NOMO-1 treated with DMSO at 0.1 percent for 48 hours (cell line): ENCODE results near the gene MPHOSPH10.
"Not testable (repeated sequence)": the region's sequence is repeated elsewhere in the genome, so short reads cannot be mapped to it uniquely, and the experiment has no call there.

Source experiments
- DNase-seq: peaks from one replicate; lab custom pipeline; 2025; ENCODE audit not compliant: unreplicated experiment; lab: John Stamatoyannopoulos, UW

MPHOSPH10 gene, protein sequence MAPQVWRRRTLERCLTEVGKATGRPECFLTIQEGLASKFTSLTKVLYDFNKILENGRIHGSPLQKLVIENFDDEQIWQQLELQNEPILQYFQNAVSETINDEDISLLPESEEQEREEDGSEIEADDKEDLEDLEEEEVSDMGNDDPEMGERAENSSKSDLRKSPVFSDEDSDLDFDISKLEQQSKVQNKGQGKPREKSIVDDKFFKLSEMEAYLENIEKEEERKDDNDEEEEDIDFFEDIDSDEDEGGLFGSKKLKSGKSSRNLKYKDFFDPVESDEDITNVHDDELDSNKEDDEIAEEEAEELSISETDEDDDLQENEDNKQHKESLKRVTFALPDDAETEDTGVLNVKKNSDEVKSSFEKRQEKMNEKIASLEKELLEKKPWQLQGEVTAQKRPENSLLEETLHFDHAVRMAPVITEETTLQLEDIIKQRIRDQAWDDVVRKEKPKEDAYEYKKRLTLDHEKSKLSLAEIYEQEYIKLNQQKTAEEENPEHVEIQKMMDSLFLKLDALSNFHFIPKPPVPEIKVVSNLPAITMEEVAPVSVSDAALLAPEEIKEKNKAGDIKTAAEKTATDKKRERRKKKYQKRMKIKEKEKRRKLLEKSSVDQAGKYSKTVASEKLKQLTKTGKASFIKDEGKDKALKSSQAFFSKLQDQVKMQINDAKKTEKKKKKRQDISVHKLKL

DNA sequence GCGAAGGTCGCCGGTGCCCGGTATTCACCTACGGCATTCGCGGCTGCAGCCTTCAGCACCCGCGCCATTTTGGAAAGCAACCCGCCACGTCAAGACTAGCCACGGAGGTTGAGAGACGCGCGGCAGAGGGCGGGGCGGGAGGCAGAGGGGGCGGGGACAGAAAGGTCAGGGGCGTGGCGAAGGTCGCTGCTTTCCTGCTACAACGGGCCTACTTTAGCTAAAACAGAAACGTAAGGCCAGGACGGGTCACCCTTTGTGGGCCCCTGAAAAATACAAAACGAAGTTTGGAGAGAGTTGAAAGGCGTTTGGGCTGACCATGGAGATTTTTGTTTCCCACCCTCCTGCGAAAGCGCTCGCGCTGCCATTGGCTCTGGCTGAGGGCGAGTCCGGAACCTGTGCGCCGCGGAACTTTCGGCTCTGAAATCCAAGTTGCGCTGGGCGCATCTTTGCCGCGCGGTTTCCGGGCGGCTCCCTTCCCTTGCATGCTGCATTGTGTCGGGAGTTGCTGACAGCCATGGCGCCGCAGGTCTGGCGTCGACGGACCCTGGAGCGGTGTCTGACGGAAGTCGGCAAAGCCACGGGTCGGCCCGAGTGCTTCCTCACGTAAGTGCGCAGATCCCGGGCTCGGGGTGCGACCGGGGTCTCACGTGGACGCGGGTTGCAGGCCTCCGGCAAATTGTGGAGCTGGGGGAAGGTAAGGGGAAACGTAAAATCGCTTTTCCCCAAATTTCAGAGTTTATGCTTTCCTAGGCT, at the start of gene MPHOSPH10, which contains the start of gene MCEE:
Gene MPHOSPH10, plus strand, starts transcription at position 483 of the 753 bp plus-strand sequence. Its CDS starts 32 bp downstream, at position 515.
Gene MCEE, minus strand, starts transcription at position 78 of the 753 bp plus-strand sequence. Its CDS starts 10 bp downstream, at position 68.
- peak; percentile 89 for DNase-seq

- DNase-seq, result peak; percentile 49
These were observed 47.8 kb upstream of the MPHOSPH10 start for GRCh38 chr2:71082402-71083252.

GRCh38 chr2:71083297-71083696, 47.1 kb upstream of the MPHOSPH10 start:
- DNase-seq, result not testable (repeated sequence)

DNA sequence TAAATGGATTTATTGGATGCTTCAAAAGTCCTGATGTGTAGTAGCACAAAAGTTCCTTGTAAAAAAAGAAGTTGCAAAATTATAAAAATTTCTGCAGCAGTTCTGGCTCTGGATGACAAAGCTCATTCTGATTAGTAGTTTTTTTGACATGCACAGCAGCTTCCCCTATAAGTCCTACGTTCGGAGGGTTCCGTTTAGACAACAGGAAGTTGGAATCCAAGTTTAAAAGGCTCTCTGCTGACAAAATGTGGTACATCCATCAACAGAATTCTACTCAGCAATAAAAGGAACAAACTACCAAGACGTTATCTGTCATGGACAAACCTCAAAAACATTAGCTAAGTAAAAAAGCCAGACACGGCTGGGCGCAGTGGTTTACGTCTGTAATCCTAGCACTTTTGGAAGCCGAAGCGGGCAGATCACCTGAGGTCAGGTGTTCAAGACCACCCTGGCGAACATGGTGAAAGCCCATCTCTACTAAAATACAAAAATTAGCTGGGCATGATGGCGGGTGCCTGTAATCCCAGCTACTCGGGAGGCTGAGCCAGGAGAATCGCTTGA, 46.6 kb upstream of the MPHOSPH10 start:
- DNase-seq, result peak; percentile 32

- not testable (repeated sequence) for DNase-seq
These were observed 45.0 kb upstream of the MPHOSPH10 start for GRCh38 chr2:71085325-71086003.

DNA sequence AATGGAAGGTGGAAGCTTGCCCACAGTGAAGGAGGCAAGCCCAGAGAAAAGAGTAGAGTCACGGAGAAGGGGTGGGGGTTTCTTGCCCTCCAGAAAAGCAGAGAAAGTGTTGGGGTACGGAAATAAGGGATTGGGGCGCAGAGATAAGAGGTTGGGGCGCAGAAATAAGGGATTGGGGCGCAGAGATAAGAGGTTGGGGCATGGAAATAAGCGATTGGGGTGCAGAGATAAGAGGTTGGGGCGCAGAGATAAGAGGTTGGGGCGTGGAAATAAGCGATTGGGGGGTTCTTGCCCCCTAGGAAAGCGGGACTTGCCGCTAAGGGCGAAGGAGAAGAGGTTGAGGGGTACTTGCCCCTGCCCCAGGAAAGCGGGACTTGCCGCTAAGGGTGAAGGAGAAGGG, 41.0 kb upstream of the MPHOSPH10 start:
- DNase-seq, result not testable (repeated sequence)

DNA sequence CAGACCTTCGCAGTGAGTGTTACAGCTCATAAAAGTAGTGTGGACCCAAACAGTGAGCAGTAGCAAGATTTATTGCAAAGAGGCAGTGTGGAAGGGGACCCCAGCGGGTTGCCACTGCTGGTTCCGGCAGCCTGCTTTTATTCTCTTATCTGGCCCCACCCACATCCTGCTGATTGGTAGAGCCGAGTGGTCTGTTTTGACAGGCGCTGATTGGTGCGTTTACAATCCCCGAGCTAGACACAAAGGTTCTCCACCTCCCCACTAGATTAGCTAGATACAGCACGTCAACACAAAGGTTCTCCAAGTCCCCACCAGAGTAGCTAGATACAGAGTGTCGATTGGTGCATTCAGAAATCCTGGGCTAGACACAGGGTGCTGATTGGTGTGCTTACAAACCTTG, 38.6 kb upstream of the MPHOSPH10 start:
- not testable (repeated sequence) for DNase-seq

DNA sequence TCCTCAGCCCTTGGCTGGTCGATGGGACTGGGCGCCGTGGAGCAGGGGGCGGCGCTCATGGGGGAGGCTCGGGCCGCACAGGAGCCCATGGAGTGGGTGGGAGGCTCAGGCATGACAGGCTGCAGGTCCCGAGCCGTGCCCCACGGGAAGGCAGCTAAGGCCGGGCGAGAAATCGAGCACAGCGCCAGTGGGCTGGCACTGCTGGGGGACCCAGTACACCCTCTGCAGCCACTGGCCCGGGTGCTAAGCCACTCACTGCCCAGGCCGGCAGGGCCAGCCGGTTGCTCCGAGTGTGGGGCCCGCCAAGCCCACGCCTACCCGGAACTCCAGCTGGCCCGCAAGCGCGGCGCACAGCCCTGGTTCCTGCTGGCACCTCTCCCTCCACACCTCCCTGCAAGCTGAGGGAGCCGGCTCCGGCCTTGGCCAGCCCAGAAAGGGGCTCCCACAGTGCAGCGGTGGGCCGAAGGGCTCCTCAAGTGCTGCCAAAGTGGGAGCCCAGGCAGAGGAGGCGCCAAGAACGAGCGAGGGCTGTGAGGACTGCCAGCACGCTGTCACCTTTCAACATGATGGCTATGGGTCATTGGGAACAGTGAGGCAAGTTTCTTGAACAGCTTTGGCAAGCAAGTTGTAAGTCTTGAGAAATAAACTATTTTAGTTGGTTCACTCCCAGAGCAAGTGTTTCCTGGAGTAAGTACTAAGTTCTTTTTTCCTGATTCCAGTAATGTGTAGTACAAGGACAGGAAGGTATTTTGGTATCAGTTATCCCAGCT, 37.8 kb upstream of the MPHOSPH10 start:
- not testable (repeated sequence) for DNase-seq

DNA sequence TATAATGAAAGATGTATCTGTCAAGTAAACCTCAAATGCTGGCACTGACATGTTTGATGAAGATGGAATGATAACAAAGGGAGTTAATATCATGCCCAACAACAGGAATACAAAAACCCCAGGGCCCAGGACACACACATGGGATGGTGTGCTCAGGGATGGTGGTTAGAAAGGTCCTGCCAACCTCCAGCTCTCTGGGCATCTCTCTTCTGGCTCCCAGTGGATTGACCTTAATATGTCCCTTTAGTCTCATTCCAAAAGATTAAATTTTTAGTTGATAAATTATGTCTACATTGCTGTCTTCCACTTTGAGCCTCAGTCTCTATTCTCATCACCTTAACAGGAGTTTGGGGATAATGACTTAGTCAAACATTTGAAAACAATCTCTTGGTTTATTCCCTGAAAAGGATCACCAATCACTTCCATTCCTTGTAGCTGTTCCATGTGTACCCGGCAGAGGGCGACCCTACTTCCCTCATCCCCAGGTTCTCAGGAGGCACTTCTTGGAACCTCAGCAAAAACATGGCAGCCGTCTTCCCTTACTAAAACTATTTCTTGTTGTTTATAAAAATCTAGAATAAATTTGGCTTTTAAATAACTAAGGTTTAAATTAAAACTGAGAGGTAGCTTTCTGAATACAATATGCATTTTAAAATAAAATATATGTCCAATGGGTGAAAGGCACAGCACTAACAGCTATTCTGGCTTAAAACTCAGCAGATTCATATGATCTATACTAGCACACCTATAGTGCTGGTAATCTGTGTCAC, 30.1 kb upstream of the MPHOSPH10 start:
- DNase-seq, result peak; percentile 45

GRCh38 chr2:71101656-71102055, 28.8 kb upstream of the MPHOSPH10 start:
- peak; percentile 7 for DNase-seq

DNA sequence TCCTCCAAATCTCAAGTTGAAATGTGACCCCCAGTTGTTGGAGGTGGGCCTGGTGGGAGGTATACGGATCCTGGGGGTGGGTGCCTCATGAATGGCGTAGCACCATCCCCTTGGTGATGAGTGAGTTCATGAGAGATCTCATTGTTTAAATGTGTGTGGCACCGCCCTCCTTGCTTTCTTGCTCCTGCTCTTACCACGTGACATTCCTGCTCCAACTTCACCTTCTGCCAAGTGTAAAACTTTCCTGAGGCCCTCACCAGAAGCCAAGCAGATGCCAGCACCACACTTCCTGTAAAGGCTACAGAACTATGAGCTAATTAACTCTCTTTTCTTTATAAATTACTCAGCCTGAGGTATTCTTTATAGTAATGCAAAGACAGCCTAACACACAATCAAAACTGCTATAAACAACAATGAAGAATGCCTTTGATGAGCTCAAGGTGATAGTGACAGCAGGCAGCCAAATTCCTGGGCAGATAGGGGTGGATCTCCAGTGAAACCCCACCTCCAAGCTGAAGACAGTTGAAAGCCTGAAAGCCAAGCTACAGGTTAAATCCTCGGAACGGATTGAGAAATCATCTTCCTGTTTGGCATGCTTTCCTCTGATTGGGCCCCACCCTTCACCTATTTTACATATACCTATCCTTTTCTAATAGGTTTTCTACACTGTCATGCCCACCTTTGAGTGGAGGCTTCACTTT, 27.3 kb upstream of the MPHOSPH10 start:
- no peak for DNase-seq

- no peak for DNase-seq
These were observed 26.6 kb upstream of the MPHOSPH10 start for GRCh38 chr2:71103809-71104208.

- DNase-seq, result not testable (repeated sequence)
These were observed 24.0 kb upstream of the MPHOSPH10 start for GRCh38 chr2:71106463-71106862.

DNA sequence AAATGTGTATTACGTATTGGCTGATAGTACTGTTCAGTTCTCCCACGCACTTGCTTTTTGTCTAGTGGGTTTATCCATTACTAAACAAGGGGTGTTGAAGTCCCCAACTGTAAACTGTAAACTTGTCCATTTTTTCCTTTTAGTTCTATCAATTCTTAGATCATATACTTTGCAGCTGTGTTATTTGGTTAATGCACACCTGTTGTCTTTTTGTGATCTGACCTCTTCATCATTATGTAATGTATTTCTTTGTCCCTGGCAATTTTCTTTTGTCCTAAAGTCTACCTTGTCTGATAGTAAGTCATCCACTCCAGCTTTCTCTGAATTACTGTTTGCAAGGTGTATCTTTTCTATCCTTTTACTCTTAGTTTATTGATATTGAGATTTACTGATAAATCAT, 22.3 kb upstream of the MPHOSPH10 start:
- DNase-seq, result no peak

- no peak for DNase-seq
These were observed 16.6 kb upstream of the MPHOSPH10 start for GRCh38 chr2:71113843-71114242.

DNA sequence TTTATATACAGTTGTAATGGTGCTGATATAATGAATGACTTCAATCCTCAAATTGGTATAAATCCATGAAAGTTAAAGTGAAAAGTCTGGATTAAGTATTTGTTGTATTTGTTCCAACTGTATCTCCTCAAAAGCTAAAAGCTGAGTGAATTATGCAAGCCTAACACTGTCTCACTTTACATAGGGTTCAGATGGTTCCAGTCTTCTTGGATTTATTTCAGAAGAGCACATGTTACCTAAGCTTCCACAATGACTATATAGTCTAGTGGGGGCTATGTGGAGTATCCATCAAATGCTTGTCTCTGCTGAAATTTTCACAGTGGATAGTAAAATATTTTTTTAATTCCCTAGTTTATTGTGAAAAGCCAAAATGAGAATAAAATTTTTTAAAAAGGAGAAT, 13.4 kb upstream of the MPHOSPH10 start:
- no peak for DNase-seq

GRCh38 chr2:71120195-71120594, 10.2 kb upstream of the MPHOSPH10 start:
- no peak for DNase-seq
